Fibroblast of lung (primary cell): ENCODE data around the gene DRICH1. TPM values are rescaled to one million over a fixed set of nuclear protein-coding genes. Genes with fewer than 3 reads are reported as not detected.

ENCODE experiments used
- DNase-seq, 2 donors: peaks; one replicate each; pipeline versions ENCODE4 v3.0.0 to v3.0.0-alpha.2; 2010; ENCODE audit warnings: low read depth in 2 of 2
- H2AFZ ChIP-seq: 2 replicates; pipeline ENCODE4 v1.5.1; 2012; ENCODE audit warnings: low read length, control low read depth, inconsistent platforms
- H3K27ac ChIP-seq: 2 replicates; pipeline ENCODE4 v1.5.1; 2011; ENCODE audit warnings: low read length, control low read depth; ENCODE audit not compliant: insufficient read depth
- H3K27me3 ChIP-seq: 2 replicates; pipeline ENCODE4 v1.5.1; 2011; ENCODE audit warnings: mild to moderate bottlenecking, low read length; ENCODE audit not compliant: control insufficient read depth, insufficient read depth
- H3K36me3 ChIP-seq: 2 replicates; pipeline ENCODE4 v1.5.1; 2011; ENCODE audit warnings: low read length; ENCODE audit not compliant: control insufficient read depth, insufficient read depth
- H3K4me1 ChIP-seq: 2 replicates; pipeline ENCODE4 v1.5.1; 2011; ENCODE audit warnings: low read length; ENCODE audit not compliant: control insufficient read depth, insufficient read depth; ENCODE audit errors: extremely low read depth
- H3K4me2 ChIP-seq: 2 replicates; pipeline ENCODE4 v1.5.1; 2011; ENCODE audit warnings: low read length, control low read depth; ENCODE audit not compliant: insufficient read depth; ENCODE audit errors: extremely low read depth
- H3K4me3 ChIP-seq, 4 experiments: fragments of 200-600 bp in 1 of 4; sonication (generic) in 1 of 4; replicated peaks in 1 of 4; 2 replicates each; pipeline ENCODE4 v1.5.1; 2011 to 2016; ENCODE audit warnings: low read length in 4 of 4, low read depth in 3 of 4, mild to moderate bottlenecking in 3 of 4, control low read depth in 2 of 4, inconsistent platforms in 1 of 4, mixed read lengths in 1 of 4; ENCODE audit not compliant: insufficient read depth in 1 of 4; ENCODE audit errors: control extremely low read depth in 1 of 4
- H3K79me2 ChIP-seq: 2 replicates; pipeline ENCODE4 v1.5.1; 2012; ENCODE audit warnings: mild to moderate bottlenecking, low read length, inconsistent platforms; ENCODE audit not compliant: control insufficient read depth, insufficient read depth
- H3K9ac ChIP-seq: 2 replicates; pipeline ENCODE4 v1.5.1; 2011; ENCODE audit warnings: mild to moderate bottlenecking, low read length, control low read depth; ENCODE audit not compliant: insufficient read depth
- H3K9me3 ChIP-seq: 2 replicates; pipeline ENCODE4 v1.5.1; 2012; ENCODE audit warnings: low read depth, low read length; ENCODE audit not compliant: control insufficient read depth, insufficient read depth
- H4K20me1 ChIP-seq: 2 replicates; pipeline ENCODE4 v1.5.1; 2011; ENCODE audit warnings: low read length; ENCODE audit not compliant: control insufficient read depth, insufficient read depth; ENCODE audit errors: extremely low read depth
- CTCF ChIP-seq, 2 donors: IDR thresholded peaks in 1 of 2; conservative IDR thresholded peaks in 1 of 2; 1 replicate in 1 of 2; 2 replicates in 1 of 2; pipeline ENCODE4 v1.5.1; 2011 to 2012; ENCODE audit warnings: low read length in 2 of 2, control low read depth in 1 of 2, inconsistent platforms in 1 of 2, low read depth in 1 of 2, mild to moderate bottlenecking in 1 of 2
- EZH2 ChIP-seq: IDR thresholded peaks from 2 replicates; pipeline ENCODE4 v1.5.1; 2012; ENCODE audit warnings: low read length, control low read depth, mild to moderate bottlenecking; ENCODE audit errors: missing control alignments
- polyA plus RNA-seq, 2 donors: library from polyadenylated mRNA; depleted of rRNA in 1 of 2; stranded (reverse) in 1 of 2; unstranded in 1 of 2; fragments of >200 nt; gene quantifications; 2 replicates each; pipeline ENCODE4 v1.2.1, GENCODE V29; 2011 to 2012; ENCODE audit warnings: missing spikeins in 1 of 2
- total RNA-seq: library from RNA; depleted of rRNA; stranded (reverse); fragments of >200 nt; gene quantifications from 2 replicates; pipeline ENCODE4 v1.2.1, GENCODE V29; 2014

Gene DRICH1
- total and polyA plus RNA-seq, 2 donors (not counting 1 experiment from before 2014, with no cell fraction given), result not detected

GRCh38 chr22:23576681-23577080, 55.4 kb downstream of the DRICH1 start:
- TF ChIP-seq EZH2, result no peak
- TF ChIP-seq CTCF (conservative IDR thresholded peaks at IDR 0.05 in 1 of 2, IDR thresholded peaks at IDR 0.05 in 1 of 2; ENCODE audit: low read depth in 1 of 2, low read length in 2 of 2), result no peak
- Histone ChIP-seq H3K27me3 (no peaks in the 10 kb centered on the region), H3K9me3 (no peaks in the 10 kb centered on the region), H3K4me1 (no peaks in the 10 kb centered on the region), H3K9ac (no peak overlapping the region), H2AFZ (no peak overlapping the region), H3K79me2 (no peaks in the 10 kb centered on the region), H3K4me3 (no peak overlapping the region), H3K36me3 (no peaks in the 10 kb centered on the region), H4K20me1 (no peaks in the 10 kb centered on the region), H3K4me2 (no peak overlapping the region), H3K27ac (no peak overlapping the region)
- no peak for DNase-seq

- Histone ChIP-seq H3K79me2 (no peaks in the 10 kb centered on the region), H3K4me1 (no peaks in the 10 kb centered on the region), H3K36me3 (no peaks in the 10 kb centered on the region), H3K4me3 (no peak overlapping the region), H3K4me2 (no peak overlapping the region), H4K20me1 (no peaks in the 10 kb centered on the region), H3K27me3 (no peaks in the 10 kb centered on the region), H3K9me3 (no peaks in the 10 kb centered on the region), H2AFZ (no peak overlapping the region), H3K27ac (no peak overlapping the region), H3K9ac (no peak overlapping the region)
- TF ChIP-seq CTCF (conservative IDR thresholded peaks at IDR 0.05 in 1 of 2, IDR thresholded peaks at IDR 0.05 in 1 of 2; ENCODE audit: low read depth in 1 of 2, low read length in 2 of 2) (no peak), EZH2 (no peak)
- DNase-seq, result no peak
Measured at GRCh38 chr22:23575601-23576000, 56.5 kb downstream of the DRICH1 start.

GRCh38 chr22:23574877-23575276, 57.2 kb downstream of the DRICH1 start:
- Histone ChIP-seq H2AFZ (no peak overlapping the region), H3K27me3 (no peaks in the 10 kb centered on the region), H3K9me3 (no peaks in the 10 kb centered on the region), H3K4me2 (no peak overlapping the region), H3K36me3 (no peaks in the 10 kb centered on the region), H4K20me1 (no peaks in the 10 kb centered on the region), H3K27ac (no peak overlapping the region), H3K79me2 (no peaks in the 10 kb centered on the region), H3K9ac (no peak overlapping the region), H3K4me3 (no peak overlapping the region), H3K4me1 (no peaks in the 10 kb centered on the region)
- no peak for DNase-seq
- TF ChIP-seq CTCF (conservative IDR thresholded peaks at IDR 0.05 in 1 of 2, IDR thresholded peaks at IDR 0.05 in 1 of 2; ENCODE audit: low read depth in 1 of 2, low read length in 2 of 2) (no peak), EZH2 (no peak)
